ENCODE measurements around the gene PTPN4. TPM values are rescaled to one million over a fixed set of nuclear protein-coding genes. Genes with fewer than 3 reads are reported as not detected.

The PTPN4 gene
- total and polyA plus RNA-seq, 9 of the 15 experiments (the other 6 are each of a cell fraction or from before 2014, with no cell fraction given): 5.0 to 32.8 (median 27.3) TPM

GRCh38 chr2:119756837-119757236, 2.9 kb upstream of the PTPN4 start (continued):
- no peak for TF ChIP-seq RBM15 (IDR thresholded peaks at IDR 0.05; ENCODE audit: insufficient read depth, low read length)
- peak; percentile 25; the same call in 1 of the 2 replicates for TF ChIP-seq EGR1 (conservative IDR thresholded peaks at IDR 0.05)
- no peak for TF ChIP-seq HMG20B (CRISPR knock-in tag; IDR thresholded peaks at IDR 0.05)
- TF ChIP-seq U2AF2 (optimal IDR thresholded peaks at IDR 0.05; ENCODE audit: low read depth, low read length): no peak
- no peak for TF ChIP-seq CCAR2 (IDR thresholded peaks at IDR 0.05; ENCODE audit: low read depth, low read length)
- TF ChIP-seq ATF6 (CRISPR knock-in tag; IDR thresholded peaks at IDR 0.05): no peak
- peak; percentile 10; the same call in 1 of the 2 replicates for TF ChIP-seq RFX1 (IDR thresholded peaks at IDR 0.05)
- no peak for TF ChIP-seq NCOA2 (IDR thresholded peaks at IDR 0.05; ENCODE audit: partially characterized antibody in 2 of 2)
- no peak for TF ChIP-seq SIN3A (IDR thresholded peaks at IDR 0.05; ENCODE audit: borderline replicate concordance in 2 of 2, control insufficient read depth in 1 of 2, low read depth in 2 of 2, low read length in 2 of 2)
- TF ChIP-seq GATAD2B (IDR thresholded peaks at IDR 0.05; ENCODE audit: borderline replicate concordance): no peak
- peak; percentile 62; the same call in 1 of the 2 replicates for TF ChIP-seq ARID1B (IDR thresholded peaks at IDR 0.05)
- TF ChIP-seq IRF1 (CRISPR knock-in tag; IDR thresholded peaks at IDR 0.05; ENCODE audit: borderline replicate concordance): no peak
- no peak for TF ChIP-seq ASH1L (IDR thresholded peaks at IDR 0.05; ENCODE audit: borderline replicate concordance, low read depth, partially characterized antibody)
- no peak for TF ChIP-seq IRF2 (CRISPR knock-in tag; IDR thresholded peaks at IDR 0.05)
- no peak for TF ChIP-seq ZFPM2 (CRISPR knock-in tag; IDR thresholded peaks at IDR 0.05)
- TF ChIP-seq MED1 (CRISPR knock-in tag; IDR thresholded peaks at IDR 0.05; ENCODE audit: borderline replicate concordance): no peak
- TF ChIP-seq PCBP1 (IDR thresholded peaks at IDR 0.05; ENCODE audit: low read depth, low read length, poor library complexity, severe bottlenecking): no peak
- TF ChIP-seq ZNF778 (CRISPR knock-in tag; IDR thresholded peaks at IDR 0.05): no peak
- TF ChIP-seq ATF7 (IDR thresholded peaks at IDR 0.05): 0 out of 2 replicates have a peak, but pooled peaks have one; percentile 13
- 0 out of 2 replicates have a peak, but pooled peaks have one; percentile 45 for TF ChIP-seq NFATC3 (IDR thresholded peaks at IDR 0.05)
- TF ChIP-seq ZNF57 (CRISPR knock-in tag; IDR thresholded peaks at IDR 0.05): no peak
- no peak for TF ChIP-seq ETV5 (CRISPR knock-in tag; IDR thresholded peaks at IDR 0.05; ENCODE audit: low read depth)
- no peak for TF ChIP-seq TBL1XR1 (IDR thresholded peaks at IDR 0.05; ENCODE audit: low read length in 2 of 2)
- no peak for TF ChIP-seq ZNF224 (CRISPR knock-in tag; IDR thresholded peaks at IDR 0.05)
- TF ChIP-seq TAF1 (IDR thresholded peaks at IDR 0.05; ENCODE audit: control insufficient read depth, extremely low read depth, insufficient read depth, low read length, severe bottlenecking): no peak
- TF ChIP-seq ZNF263 (CRISPR knock-in tag; IDR thresholded peaks at IDR 0.05; ENCODE audit: borderline replicate concordance): peak; percentile 52; the same call in 1 of the 2 replicates

All from K562 (cell line).